CD4-positive, alpha-beta T cell (primary cell): ENCODE results near the gene ZNF425. TPM values are rescaled to one million over a fixed set of nuclear protein-coding genes. Genes with fewer than 3 reads are reported as not detected.

ENCODE experiments used
- ATAC-seq: fragments of 200-7000 bp; cut with Tn5 transposase; one replicate; pipeline ENCODE4 v1.10.0; 2022; ENCODE audit warnings: mild to moderate bottlenecking; ENCODE audit not compliant: poor library complexity
- CTCF ChIA-PET: fragments of 350-600 bp; sonication (Branson Sonifier 250); formaldehyde crosslinking; loops from one replicate; lab custom pipeline; 2021; ENCODE audit warnings: antibody characterized with exemption, inconsistent platforms; lab: Charles Lee
- POLR2A ChIA-PET: fragments of 350-600 bp; sonication (Branson Sonifier 250); formaldehyde crosslinking; loops from one replicate; lab custom pipeline; 2021; ENCODE audit warnings: antibody characterized with exemption, inconsistent platforms; lab: Charles Lee
- DNase-seq, 14 experiments: peaks; one replicate each; pipeline ENCODE4 v3.0.0-alpha.2; 2013 to 2020; ENCODE audit warnings: mixed read lengths in 2 of 14
- H3K27ac ChIP-seq, 2 donors: one replicate each; pipeline versions ENCODE4 v1.5.1 to v1.7.0; 2013; ENCODE audit warnings: low read length in 2 of 2, low read depth in 1 of 2, mild to moderate bottlenecking in 1 of 2
- H3K27me3 ChIP-seq, 2 experiments: 1 replicate in 1 of 2; 2 replicates in 1 of 2; pipeline versions ENCODE4 v1.6.1 to v1.7.0; 2013; ENCODE audit warnings: low read length in 2 of 2, control low read depth in 1 of 2, mild to moderate bottlenecking in 1 of 2, moderate library complexity in 1 of 2; ENCODE audit not compliant: insufficient read depth in 2 of 2, control insufficient read depth in 1 of 2
- H3K36me3 ChIP-seq: one replicate; pipeline ENCODE4 v1.6.1; 2013; ENCODE audit warnings: low read length, control low read depth; ENCODE audit not compliant: insufficient read depth
- H3K4me1 ChIP-seq: one replicate; pipeline ENCODE4 v1.6.1; 2013; ENCODE audit warnings: low read length, control low read depth; ENCODE audit not compliant: insufficient read depth
- H3K4me3 ChIP-seq: one replicate; pipeline ENCODE4 v1.5.1; 2013; ENCODE audit warnings: mild to moderate bottlenecking, low read length, moderate library complexity
- H3K9me3 ChIP-seq, 2 experiments: 1 replicate in 1 of 2; 2 replicates in 1 of 2; pipeline versions ENCODE4 v1.6.1 to v1.7.0; 2013; ENCODE audit warnings: low read length in 2 of 2, mild to moderate bottlenecking in 2 of 2, control low read depth in 1 of 2, moderate library complexity in 1 of 2; ENCODE audit not compliant: control insufficient read depth in 1 of 2, insufficient read depth in 1 of 2
- H3K27ac Mint-ChIP-seq: one replicate; pipeline ENCODE4 v1.8.0; 2020; ENCODE audit warnings: mixed read lengths
- H3K27me3 Mint-ChIP-seq: one replicate; pipeline ENCODE4 v1.8.0; 2021; ENCODE audit warnings: mixed read lengths
- H3K36me3 Mint-ChIP-seq: one replicate; pipeline ENCODE4 v1.8.0; 2021; ENCODE audit warnings: low read depth, mixed read lengths
- H3K4me1 Mint-ChIP-seq: one replicate; pipeline ENCODE4 v1.8.0; 2021; ENCODE audit warnings: low read depth, mixed read lengths
- H3K4me3 Mint-ChIP-seq: one replicate; pipeline ENCODE4 v1.8.0; 2020; ENCODE audit warnings: mild to moderate bottlenecking, mixed read lengths
- H3K9me3 Mint-ChIP-seq: one replicate; pipeline ENCODE4 v1.8.0; 2020; ENCODE audit warnings: mixed read lengths
- intact Hi-C, 2 experiments: fragments of 100-400 bp; cut with DNase I in 1 of 2; cut with micrococcal nuclease in 1 of 2; formaldehyde crosslinking; loops; one replicate each; pipeline versions ENCODE4 v1.15.1 to v1.9.0; 2023 to 2025; cut with DNase I, micrococcal nuclease
- polyA plus RNA-seq, 2 donors: library from polyadenylated mRNA; unstranded; fragments of 120-200 nt; gene quantifications; one replicate each; pipeline ENCODE4 v1.2.1, GENCODE V29; 2013
- total RNA-seq, 174 experiments: library from RNA in 2 of 174; stranded (reverse) in 2 of 174; gene quantifications; one replicate each; pipeline ENCODE4 v1.2.3 and lab custom pipeline; 2021 to 2026
- TF ChIP-seq, protein P1 (sequence below): fragments of 200-600 bp; IDR thresholded peaks from one replicate; pipeline ENCODE4 v1.8.0; 2022; ENCODE audit warnings: antibody characterized with exemption, mild to moderate bottlenecking

The ZNF425 gene, protein sequence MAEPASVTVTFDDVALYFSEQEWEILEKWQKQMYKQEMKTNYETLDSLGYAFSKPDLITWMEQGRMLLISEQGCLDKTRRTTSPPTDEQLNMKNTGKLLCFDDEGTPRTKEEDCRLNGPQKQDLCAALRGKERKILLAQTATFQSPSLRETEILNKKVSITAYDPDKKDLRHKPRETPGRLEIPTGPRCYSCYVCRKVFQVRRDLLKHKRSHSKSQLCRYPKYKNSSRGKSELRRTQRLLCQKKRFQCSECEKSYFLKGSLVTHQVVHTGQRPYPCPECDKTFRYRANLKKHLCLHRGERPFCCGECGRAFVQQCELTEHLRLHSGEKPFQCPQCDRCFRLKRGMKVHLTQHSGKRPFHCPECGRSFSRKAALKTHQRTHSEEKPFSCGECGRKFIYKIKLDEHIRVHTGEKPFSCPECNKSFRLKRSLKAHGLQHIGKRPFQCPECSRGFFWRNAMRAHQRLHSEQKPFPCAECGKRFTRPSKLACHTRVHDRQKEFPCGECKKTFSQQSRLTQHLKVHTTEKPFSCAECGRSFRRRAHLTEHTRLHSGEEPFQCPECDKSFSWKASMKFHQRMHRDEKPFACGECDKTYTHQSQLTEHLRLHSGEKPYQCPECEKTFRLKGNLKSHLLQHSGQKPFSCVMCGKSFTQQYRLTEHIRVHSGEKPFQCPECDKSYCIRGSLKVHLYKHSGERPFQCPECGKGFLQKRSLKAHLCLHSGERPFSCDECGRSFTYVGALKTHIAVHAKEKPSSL
- total RNA-seq (under 1 TPM; 0.22 to 0.39 TPM), total RNA-seq (lab: John Stamatoyannopoulos, UW) (0.36 to 7.3 (median 2.3) reads per million in 172 experiments)
- 0.97 TPM for polyA plus RNA-seq (2013, experiment 1 of 2)
- 1.4 TPM for polyA plus RNA-seq (2013, experiment 2 of 2)

DNA sequence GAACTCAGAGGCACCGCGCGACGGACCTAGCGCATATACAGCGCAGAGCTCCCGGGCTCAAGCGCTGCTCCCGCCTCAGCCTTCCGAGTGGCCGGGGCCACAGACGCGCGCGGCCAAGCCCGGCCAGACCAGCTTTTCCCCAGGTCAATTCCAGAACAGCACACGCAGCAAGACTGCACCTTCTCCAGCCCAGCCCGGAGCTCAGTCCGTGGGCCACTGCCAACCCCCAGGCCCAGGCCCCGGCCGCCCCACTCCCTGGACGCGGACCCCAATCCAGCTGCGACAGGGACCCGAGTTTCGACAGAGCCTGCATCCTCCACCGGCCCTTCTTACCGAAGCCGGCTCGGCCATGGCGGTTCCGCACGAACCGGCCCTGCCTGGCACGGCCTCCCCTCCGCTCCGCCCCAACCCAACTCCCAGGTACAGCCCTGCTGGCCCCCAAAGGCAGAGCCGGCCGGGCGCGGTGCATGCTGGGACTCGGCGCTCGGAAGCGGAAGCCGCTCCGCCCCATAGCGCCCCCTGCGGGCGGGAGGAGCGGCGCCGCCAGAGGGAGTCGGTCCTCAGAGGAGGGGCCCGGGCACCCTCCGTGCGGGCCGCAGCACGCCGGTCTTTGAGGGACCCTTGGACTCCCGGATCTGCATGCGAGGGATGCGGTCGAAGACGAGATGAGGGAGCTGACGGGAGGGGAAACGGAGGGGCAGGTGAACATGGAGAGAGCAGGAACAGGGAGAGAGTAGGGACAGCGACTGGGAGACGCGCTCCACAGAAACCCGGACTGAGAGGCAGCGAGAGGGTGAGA, at the start of gene ZNF425:
Gene ZNF425, minus strand, starts transcription at position 462 of the 799 bp plus-strand sequence. Its CDS starts 111 bp downstream, at position 351.
- peaks cover under 1 to 9% of the 10 kb centered on the region in 2 experiments for H3K9me3 ChIP-seq
- peaks cover 6% of the 10 kb centered on the region for H3K9me3 Mint-ChIP-seq
- DNase-seq (peak; percentile 87 to 96 (median 93)), ATAC-seq (peak; percentile 83)
- H3K4me3 ChIP-seq, result peak within 1 kb of the TSS; percentile 100
- peaks cover 24% of the 10 kb centered on the region for H3K4me1 Mint-ChIP-seq
- H3K27ac ChIP-seq, result peak within 1 kb of the TSS; percentile 79 to 80
- H3K27me3 Mint-ChIP-seq, result no peaks in the 10 kb centered on the region
- CTCF ChIA-PET, result interaction anchor here (0.6 to 6.1 kb wide), 6 partner anchors 9 to 136 kb away, joined by 3 to 67 read pairs (median 6); partner anchors contain the start of genes PDIA4, ZNF398 and ZNF783
- peaks cover 43% of the 10 kb centered on the region for H3K36me3 Mint-ChIP-seq
- peak within 1 kb of the TSS; percentile 96 for H3K27ac Mint-ChIP-seq
- peak within 1 kb of the TSS; percentile 100 for H3K4me3 Mint-ChIP-seq
- intact Hi-C loops, result loop anchor here (1.0 to 10.0 kb wide), 8 partner anchors 21 to 431 kb away; partner anchors contain the start of genes ZNF398 (in 2 of the 2), CUL1 (in 1 of the 2), EZH2 (in 1 of the 2) and ZNF212 (in 1 of the 2)
- TF ChIP-seq, protein P1, sequence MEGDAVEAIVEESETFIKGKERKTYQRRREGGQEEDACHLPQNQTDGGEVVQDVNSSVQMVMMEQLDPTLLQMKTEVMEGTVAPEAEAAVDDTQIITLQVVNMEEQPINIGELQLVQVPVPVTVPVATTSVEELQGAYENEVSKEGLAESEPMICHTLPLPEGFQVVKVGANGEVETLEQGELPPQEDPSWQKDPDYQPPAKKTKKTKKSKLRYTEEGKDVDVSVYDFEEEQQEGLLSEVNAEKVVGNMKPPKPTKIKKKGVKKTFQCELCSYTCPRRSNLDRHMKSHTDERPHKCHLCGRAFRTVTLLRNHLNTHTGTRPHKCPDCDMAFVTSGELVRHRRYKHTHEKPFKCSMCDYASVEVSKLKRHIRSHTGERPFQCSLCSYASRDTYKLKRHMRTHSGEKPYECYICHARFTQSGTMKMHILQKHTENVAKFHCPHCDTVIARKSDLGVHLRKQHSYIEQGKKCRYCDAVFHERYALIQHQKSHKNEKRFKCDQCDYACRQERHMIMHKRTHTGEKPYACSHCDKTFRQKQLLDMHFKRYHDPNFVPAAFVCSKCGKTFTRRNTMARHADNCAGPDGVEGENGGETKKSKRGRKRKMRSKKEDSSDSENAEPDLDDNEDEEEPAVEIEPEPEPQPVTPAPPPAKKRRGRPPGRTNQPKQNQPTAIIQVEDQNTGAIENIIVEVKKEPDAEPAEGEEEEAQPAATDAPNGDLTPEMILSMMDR, result peak; percentile 94
- peaks cover 6% of the 10 kb centered on the region for H3K36me3 ChIP-seq
- no peaks in the 10 kb centered on the region for H3K27me3 ChIP-seq
- H3K4me1 ChIP-seq, result peaks cover 12% of the 10 kb centered on the region
- POLR2A ChIA-PET, result interaction anchor here (0.7 to 4.4 kb wide), 10 partner anchors 18 to 334 kb away, joined by 3 to 108 read pairs (median 7); partner anchors contain the start of genes PDIA4, ZNF282, ZNF398 and ZNF777

DNA sequence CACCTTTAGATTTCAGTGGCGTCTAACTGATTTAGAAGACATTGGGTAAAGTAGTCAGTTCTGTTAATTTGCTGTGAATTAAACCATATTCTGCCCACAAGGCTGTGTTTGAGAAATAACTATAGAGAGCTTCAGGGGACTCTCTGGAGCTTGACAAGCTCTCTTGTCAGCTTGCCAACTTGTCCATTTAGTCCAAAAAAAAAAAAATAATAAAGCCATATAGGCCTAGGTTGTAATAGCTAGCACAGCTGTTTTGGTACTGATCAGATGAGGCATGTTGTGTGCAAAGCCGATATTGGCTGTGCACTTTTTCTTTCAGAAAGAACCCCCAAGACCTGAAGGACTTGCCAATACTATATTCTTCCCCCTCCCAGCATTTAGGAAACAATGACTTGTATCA, 49.0 kb upstream of the ZNF425 start:
- CTCF ChIA-PET, result no interaction called here
- peaks cover 68% of the 10 kb centered on the region for H3K36me3 ChIP-seq

More for the DNA sequence above, 49.0 kb upstream of the ZNF425 start:
- H3K4me1 ChIP-seq, result no peaks in the 10 kb centered on the region
- ATAC-seq (no peak), DNase-seq (no peak)
- TF ChIP-seq, protein P1, result no peak
- Mint-ChIP-seq H3K36me3 (peaks cover 69% of the 10 kb centered on the region), H3K9me3 (no peaks in the 10 kb centered on the region), H3K4me3 (no peak overlapping the region), H3K4me1 (no peaks in the 10 kb centered on the region), H3K27me3 (no peaks in the 10 kb centered on the region), H3K27ac (no peak overlapping the region)
- H3K9me3 ChIP-seq, result no peaks in the 10 kb centered on the region
- POLR2A ChIA-PET, result no interaction called here
- no peaks in the 10 kb centered on the region for H3K27me3 ChIP-seq
- intact Hi-C loops, result no loop called here
- H3K4me3 ChIP-seq, result no peak overlapping the region
- no peak overlapping the region for H3K27ac ChIP-seq
